T1000 (cell line): ENCODE measurements around the gene BICD1.
"Not testable (repeated sequence)": the region's sequence is repeated elsewhere in the genome, so short reads cannot be mapped to it uniquely, and the experiment has no call there.

ENCODE experiments used
- DNase-seq: peaks from one replicate; lab custom pipeline; 2025; ENCODE audit warnings: mixed read lengths; lab: John Stamatoyannopoulos, UW

BICD1 gene

GRCh38 chr12:32146074-32146873, 39.6 kb downstream of the BICD1 start:
- DNase-seq, result no peak

- DNase-seq, result no peak
Observed at GRCh38 chr12:32148372-32148771, 41.7 kb downstream of the BICD1 start.

- DNase-seq, result no peak
Observed at GRCh38 chr12:32149489-32149888, 42.8 kb downstream of the BICD1 start.

- no peak for DNase-seq
Observed at GRCh38 chr12:32151086-32151485, 44.4 kb downstream of the BICD1 start.

GRCh38 chr12:32151552-32151951, 44.9 kb downstream of the BICD1 start:
- DNase-seq, result no peak

GRCh38 chr12:32155041-32155440, 48.4 kb downstream of the BICD1 start:
- no peak for DNase-seq

- no peak for DNase-seq
Observed at GRCh38 chr12:32155961-32156529, 49.4 kb downstream of the BICD1 start.

- no peak for DNase-seq
Observed at GRCh38 chr12:32158525-32158924, 51.9 kb downstream of the BICD1 start.

GRCh38 chr12:32159381-32159780, 52.7 kb downstream of the BICD1 start:
- no peak for DNase-seq

GRCh38 chr12:32159925-32160324, 53.3 kb downstream of the BICD1 start:
- DNase-seq, result no peak

- DNase-seq, result no peak
Observed at GRCh38 chr12:32161058-32161457, 54.4 kb downstream of the BICD1 start.

- no peak for DNase-seq
Observed at GRCh38 chr12:32163596-32163995, 56.9 kb downstream of the BICD1 start.

GRCh38 chr12:32166510-32166909, 59.9 kb downstream of the BICD1 start:
- DNase-seq, result no peak

GRCh38 chr12:32170437-32170998, 63.9 kb downstream of the BICD1 start:
- no peak for DNase-seq

- no peak for DNase-seq
Observed at GRCh38 chr12:32171211-32171610, 64.6 kb downstream of the BICD1 start.

- no peak for DNase-seq
Observed at GRCh38 chr12:32176606-32177005, 70.0 kb downstream of the BICD1 start.

GRCh38 chr12:32178341-32179010, 71.8 kb downstream of the BICD1 start:
- no peak for DNase-seq

GRCh38 chr12:32179011-32179395, 72.4 kb downstream of the BICD1 start:
- DNase-seq, result no peak

- no peak for DNase-seq
Observed at GRCh38 chr12:32181498-32182175, 75.0 kb downstream of the BICD1 start.

GRCh38 chr12:32183650-32184049, 77.0 kb downstream of the BICD1 start:
- no peak for DNase-seq

- not testable (repeated sequence) for DNase-seq
Observed at GRCh38 chr12:32187127-32187526, 80.5 kb downstream of the BICD1 start.

- DNase-seq, result no peak
Observed at GRCh38 chr12:32191445-32191844, 84.8 kb downstream of the BICD1 start.
